Mammary epithelial cell (primary cell): Measurements from ENCODE around the gene WDR75.

ENCODE experiments used
- EZH2 ChIP-seq: IDR thresholded peaks from 2 replicates; pipeline ENCODE4 v1.6.1; 2012; ENCODE audit warnings: low read length, inconsistent platforms, borderline replicate concordance
- TF ChIP-seq, protein P1 (sequence below), 2 donors: IDR thresholded peaks in 1 of 2; conservative IDR thresholded peaks in 1 of 2; 2 replicates each; pipeline ENCODE4 v1.5.1; 2011 to 2012; ENCODE audit warnings: inconsistent platforms in 2 of 2, low read length in 2 of 2, mild to moderate bottlenecking in 2 of 2, control low read depth in 1 of 2, low read depth in 1 of 2; ENCODE audit not compliant: insufficient read depth in 1 of 2; ENCODE audit errors: extremely low read depth in 1 of 2

DNA sequence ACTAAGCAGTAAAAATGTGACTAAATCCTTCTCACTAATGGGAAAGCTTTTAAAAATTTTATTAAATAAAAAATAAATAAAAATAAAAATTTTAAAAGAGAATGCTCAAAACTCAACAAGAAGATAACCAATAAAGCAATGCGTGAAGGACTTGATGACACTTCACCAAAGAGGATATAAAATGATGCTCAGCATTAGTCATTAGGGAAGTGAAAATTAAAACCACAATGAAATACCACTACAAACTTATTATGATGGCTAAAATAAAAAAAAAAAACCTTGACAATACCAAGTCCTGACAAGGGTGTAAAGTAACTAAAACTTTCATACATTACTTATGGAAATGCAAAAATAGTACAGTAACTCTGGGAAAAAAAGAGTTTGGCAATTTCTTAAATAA, 3.3 kb upstream of the WDR75 start:
- TF ChIP-seq, protein P1, sequence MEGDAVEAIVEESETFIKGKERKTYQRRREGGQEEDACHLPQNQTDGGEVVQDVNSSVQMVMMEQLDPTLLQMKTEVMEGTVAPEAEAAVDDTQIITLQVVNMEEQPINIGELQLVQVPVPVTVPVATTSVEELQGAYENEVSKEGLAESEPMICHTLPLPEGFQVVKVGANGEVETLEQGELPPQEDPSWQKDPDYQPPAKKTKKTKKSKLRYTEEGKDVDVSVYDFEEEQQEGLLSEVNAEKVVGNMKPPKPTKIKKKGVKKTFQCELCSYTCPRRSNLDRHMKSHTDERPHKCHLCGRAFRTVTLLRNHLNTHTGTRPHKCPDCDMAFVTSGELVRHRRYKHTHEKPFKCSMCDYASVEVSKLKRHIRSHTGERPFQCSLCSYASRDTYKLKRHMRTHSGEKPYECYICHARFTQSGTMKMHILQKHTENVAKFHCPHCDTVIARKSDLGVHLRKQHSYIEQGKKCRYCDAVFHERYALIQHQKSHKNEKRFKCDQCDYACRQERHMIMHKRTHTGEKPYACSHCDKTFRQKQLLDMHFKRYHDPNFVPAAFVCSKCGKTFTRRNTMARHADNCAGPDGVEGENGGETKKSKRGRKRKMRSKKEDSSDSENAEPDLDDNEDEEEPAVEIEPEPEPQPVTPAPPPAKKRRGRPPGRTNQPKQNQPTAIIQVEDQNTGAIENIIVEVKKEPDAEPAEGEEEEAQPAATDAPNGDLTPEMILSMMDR (conservative IDR thresholded peaks at IDR 0.05 in 1 of 2, IDR thresholded peaks at IDR 0.05 in 1 of 2; ENCODE audit: extremely low read depth in 1 of 2, insufficient read depth in 1 of 2, low read depth in 1 of 2, low read length in 2 of 2): no peak
- TF ChIP-seq EZH2: no peak
